GM19023 (cell line): Measurements from ENCODE around the gene KCNG1.
"Not testable (repeated sequence)": the region's sequence is repeated elsewhere in the genome, so short reads cannot be mapped to it uniquely, and the experiment has no call there.

Experiments used
- ATAC-seq: cut with Tn5 transposase; IDR thresholded peaks from one replicate; pipeline ENCODE4 v1.9.1; 2021; ENCODE audit warnings: mild to moderate bottlenecking, moderate library complexity; ENCODE audit not compliant: unreplicated experiment

The KCNG1 gene

DNA sequence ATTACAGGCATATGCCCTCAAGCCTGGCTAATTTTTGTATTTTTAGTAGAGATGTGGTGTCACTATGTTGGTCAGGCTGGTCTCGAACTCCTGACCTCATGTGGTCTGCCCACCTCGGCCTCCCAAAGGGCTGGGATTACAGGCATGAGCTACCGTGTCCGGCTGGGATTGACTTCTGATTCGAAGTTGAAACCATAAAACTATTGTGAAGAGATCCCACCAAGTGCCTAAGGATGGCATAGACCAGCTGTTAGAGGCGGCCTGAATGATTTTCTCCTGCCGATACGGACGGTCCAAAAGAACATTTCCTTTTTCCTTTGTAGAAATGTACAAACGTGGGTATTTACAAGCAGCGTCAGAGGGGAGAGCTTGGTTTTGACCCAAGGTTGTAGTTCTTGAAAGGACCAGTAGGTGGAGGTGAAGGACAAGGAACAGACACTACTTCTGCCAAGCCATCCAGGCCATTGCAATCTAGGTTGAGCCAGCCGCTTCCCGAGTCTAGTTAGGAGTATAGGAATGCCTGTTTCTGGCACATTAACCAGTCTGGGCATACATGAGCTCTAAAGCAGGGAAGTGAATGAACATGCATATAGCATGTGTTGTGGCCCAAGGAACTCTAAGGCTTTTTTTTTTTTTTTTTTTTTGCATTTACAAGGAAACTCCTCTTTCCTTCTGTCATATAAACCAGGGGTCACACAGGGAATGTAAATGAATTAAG is 35.3 kb downstream of the KCNG1 start:
- no peak for ATAC-seq

DNA sequence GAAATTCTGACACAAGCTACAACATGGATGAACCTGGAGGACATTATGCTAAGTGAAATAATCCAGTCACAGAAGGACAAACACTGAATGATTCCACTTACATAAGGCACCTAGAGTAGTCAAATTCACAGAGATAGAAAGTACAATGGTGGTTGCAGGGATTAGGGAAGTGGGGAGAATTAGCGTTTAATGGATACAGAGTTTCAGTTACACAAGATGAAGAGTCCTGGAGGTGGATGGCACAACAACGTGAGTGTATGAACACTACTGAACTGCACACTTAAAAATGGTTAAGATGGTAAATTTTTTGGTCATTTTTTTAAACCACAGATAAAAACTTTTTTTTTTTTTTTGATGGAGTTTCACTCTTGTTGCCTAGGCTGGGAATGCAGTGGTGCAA is 39.6 kb downstream of the KCNG1 start:
- no peak for ATAC-seq

- no peak for ATAC-seq
Observed at GRCh38 chr20:50982363-50982762, 40.5 kb downstream of the KCNG1 start.

DNA sequence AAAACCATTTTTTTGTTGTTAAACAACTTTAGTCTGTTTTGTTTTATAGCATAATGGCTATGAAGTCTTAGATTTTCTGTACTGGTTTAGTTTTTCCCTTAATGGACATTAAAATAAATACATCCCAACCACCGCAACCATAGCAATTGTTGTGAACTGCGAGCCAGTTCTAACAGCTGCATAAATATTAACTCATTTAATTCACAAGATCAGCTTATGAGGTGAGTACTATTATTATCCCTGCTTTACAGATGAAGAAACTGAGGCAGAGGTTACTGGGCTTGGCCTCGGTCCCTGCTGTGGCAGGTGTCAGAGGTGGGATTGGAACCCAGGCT is 41.2 kb downstream of the KCNG1 start:
- no peak for ATAC-seq

DNA sequence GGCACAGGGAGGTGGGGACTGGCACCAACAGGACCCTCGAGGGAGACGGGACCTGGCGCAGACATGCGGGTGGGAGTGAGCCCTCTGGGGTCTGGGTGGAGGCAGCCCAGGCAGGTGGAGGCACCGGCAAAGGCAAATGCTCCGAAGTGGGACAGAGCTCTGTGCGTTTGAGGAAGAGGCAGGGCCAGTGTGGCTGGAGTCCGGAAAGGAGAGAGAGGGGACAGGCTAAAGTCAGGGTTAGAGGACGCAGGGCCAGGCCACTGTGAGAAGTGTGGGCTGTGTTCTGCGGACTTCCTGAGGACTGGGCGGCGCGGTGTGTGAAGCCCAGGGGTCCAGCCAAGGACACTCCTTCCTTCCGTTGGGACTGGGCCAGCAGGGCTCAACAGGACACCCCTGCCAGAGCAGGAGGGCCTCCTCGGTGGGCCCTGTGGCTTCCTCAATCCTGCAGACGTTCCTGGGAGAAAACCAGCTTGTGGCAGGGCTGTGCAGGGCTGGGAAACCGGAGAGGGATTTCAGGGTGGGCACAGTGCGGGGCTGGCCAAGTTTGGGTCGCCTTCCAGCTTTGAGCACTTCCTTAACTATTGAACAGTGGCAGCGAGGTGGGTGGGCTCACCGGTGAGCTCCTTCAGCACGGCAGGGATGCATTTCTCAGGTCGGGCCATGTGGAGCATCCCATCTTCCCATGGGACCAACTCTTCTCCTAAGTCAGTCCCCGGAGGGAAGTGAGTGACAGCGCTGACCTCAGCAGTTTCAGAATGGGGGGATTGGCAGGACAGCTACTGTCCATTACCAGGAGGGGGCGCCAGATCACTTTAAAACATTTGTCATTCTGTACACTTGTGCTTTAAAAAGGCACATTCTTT is 41.8 kb downstream of the KCNG1 start:
- no peak for ATAC-seq

GRCh38 chr20:50980071-50980681 is 42.7 kb downstream of the KCNG1 start:
- no peak for ATAC-seq

DNA sequence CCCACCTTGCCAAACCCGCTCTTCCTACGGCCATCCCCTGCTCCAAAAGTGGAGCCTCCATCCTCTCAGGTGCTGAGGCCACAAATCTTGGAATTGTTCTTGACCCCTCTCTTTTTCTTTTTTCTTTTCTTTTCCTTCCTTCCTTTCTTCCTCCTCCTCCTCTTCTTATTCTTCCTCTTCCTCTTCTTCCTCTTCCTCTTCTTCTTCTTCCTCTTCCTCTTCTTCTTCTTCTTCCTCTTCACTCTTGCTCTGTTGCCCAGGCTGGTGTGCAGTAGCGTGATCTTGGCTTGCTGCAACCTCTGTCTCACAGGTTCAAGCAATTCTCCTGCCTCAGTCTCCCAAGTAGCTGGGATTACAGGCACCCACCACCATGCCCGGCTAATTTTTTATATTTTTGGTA is 44.4 kb downstream of the KCNG1 start:
- ATAC-seq: not testable (repeated sequence)

GRCh38 chr20:50977066-50978021 is 45.6 kb downstream of the KCNG1 start:
- no peak for ATAC-seq

- no peak for ATAC-seq
Observed at GRCh38 chr20:50975701-50976330, 47.1 kb downstream of the KCNG1 start.

- ATAC-seq: no peak
Observed at GRCh38 chr20:50969912-50970311, 53.0 kb downstream of the KCNG1 start.

DNA sequence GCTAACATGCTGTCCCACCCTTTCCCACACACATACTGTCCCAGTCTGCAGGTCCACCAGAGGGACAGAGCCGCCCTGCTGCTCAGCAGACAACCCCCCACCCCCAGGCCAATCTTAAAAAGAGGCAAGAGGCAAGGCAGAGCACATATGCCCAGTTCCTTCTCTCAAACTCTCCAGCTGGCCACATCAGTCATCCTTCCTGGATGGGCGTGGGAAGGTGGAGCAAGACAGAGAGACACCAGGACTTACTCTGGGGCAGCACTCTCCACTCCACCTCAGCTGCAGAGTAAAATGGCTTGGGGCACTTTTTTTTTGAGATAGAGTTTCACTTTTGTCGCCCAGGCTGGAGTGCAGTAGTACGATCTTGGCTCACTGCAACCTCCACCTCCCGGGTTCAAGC is 53.5 kb downstream of the KCNG1 start:
- ATAC-seq: no peak

DNA sequence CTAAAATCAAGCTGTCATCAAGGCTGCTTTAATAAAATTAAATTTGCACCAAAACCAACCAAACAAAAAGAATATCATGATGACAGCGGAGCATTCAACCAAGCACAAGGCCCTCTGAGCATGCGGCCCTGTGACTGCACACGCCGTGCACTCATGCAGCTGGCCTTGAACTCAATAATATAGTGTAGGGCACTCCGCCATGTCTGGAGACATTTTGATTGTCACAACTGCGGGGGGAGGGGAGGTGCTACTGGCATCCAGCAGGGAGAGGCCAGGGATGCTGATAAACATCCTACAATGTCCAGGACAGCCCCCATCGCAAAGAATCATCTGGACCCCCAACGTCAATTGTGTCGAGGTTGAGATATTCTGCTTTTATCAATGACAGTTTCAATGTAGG is 54.6 kb downstream of the KCNG1 start:
- no peak for ATAC-seq

DNA sequence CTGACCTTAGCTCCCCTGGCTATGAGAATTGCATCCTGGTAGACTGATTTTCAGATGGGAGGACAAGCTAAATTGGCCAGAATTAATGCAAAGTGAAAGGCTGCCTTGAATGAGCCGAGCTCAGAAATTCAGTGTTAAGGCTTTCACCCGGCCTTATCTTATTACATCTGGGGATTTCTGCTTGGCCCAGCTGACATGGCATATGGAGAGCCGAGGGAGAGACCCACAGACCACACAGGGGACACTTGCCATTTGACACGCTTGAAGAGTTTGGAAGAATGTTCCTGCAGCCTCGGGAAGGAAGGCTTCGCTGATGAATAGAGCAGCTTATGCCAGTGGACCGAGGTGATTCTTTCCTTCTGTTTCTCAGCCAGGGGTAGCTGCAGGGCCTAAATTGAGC is 55.3 kb downstream of the KCNG1 start:
- ATAC-seq: no peak

- no peak for ATAC-seq
Observed at GRCh38 chr20:50959543-50960126, 63.3 kb downstream of the KCNG1 start.

DNA sequence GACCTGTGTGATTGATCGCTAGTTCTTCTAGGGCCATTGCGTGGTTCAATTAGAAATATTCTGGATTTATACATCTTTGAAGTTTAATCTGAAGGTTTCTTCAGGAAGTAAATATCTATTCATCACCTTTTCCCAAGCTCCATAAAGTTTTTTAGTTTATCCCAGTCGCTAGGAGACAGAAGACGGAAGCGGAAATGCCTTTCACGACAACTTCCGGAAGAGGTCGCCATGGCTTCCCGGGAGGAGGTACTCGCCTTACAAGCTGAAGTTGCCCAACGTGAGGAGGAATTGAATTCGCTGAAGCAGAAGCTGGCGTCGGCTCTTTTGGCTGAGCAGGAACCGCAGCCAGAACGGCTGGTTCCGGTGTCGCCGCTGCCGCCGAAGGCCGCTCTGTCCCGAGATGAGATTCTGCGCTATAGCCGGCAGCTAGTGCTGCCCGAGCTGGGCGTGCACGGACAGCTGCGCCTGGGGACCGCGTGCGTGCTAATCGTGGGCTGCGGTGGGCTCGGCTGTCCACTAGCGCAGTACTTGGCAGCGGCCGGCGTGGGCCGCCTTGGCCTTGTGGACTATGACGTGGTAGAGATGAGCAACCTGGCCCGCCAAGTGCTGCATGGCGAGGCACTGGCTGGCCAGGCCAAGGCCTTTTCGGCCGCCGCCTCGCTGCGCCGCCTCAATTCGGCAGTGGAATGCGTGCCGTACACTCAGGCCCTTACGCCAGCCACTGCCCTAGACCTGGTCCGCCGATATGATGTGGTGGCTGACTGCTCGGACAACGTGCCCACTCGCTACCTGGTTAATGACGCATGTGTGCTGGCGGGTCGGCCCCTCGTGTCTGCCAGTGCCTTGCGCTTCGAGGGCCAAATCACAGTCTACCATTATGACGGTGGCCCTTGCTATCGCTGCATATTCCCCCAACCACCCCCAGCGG is 64.0 kb downstream of the KCNG1 start, which contains the start of gene MOCS3:
Gene MOCS3 (plus strand): TSS at position 204 of the 928 bp plus-strand sequence. CDS start 25 bp downstream, at position 229.
- ATAC-seq: peak; percentile 80

DNA sequence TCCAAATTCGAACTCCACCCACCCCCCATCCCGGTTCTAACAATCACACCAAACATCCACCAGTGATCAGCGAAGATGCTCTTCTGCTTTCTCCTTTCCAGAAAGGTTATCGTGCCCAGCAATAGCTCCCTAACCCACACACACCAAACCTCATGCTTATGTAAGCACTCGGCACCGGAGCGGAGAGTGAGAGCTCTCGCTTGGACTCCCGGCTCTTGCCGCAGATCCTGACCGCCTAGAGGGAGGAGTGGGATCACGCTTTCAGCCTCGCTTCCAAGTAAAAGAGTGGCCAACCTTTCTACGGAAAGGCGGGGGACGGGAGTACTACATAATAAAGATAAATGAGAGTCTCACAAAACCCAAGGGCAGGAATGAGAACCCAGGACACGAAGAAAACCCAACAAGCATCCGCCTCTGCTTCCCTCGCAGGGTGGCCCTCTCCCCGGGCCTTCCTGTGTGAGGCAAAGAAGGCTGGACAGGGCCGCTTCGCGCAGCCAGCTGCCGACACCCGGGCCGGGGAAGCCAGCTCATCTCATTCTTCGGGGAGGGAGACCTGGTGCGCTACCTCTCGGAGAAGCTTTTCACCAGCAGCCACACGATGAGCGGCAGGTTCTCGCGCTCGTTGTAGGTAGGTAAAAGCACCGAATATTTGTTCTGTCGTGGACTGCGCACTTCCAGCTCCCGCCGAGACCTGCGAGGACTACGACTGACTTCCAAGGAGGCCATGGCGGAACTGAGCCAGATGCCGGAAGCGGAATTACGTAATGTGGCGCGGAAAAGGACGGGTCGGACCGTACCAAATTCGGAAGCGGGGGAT is 64.9 kb downstream of the KCNG1 start, which contains the start of gene DPM1:
Gene DPM1 (minus strand): TSS at position 735 of the 817 bp plus-strand sequence. CDS start 9 bp downstream, at position 726.
- peak; percentile 81 for ATAC-seq

DNA sequence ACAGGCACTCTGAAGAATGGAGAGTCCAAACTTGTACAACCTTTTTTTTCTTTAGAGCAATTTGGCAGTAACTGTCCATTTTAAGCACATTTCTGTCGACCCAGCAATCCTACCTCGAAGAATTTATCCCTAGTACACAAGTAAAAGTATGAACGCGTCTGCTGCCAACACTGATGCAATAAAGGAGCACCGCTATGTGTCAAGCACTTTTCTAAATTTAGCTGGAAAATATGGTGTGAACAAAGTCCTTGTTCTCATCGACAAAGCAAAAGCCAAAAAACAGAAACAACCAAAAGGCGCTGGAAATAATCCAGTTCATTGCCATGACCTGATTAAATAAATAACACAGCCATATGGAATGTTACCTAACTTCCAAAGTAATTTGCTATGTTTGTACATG is 65.6 kb downstream of the KCNG1 start:
- ATAC-seq: no peak

- no peak for ATAC-seq
Observed at GRCh38 chr20:50953821-50954220, 69.1 kb downstream of the KCNG1 start.
